Pulmonary artery endothelial cell (primary cell): Measurements from ENCODE around the gene PMEL. TPM values are rescaled to one million over a fixed set of nuclear protein-coding genes. Genes with fewer than 3 reads are reported as not detected.
A peak's percentile ranks its signal among the peaks of the same experiment; 100 is the strongest.
"Not testable (repeated sequence)": the region's sequence is repeated elsewhere in the genome, so short reads cannot be mapped to it uniquely, and the experiment has no call there.

Source experiments
- DNase-seq: peaks from one replicate; pipeline ENCODE4 v3.0.0-alpha.2; 2011; ENCODE audit warnings: low read depth, low spot score
- total RNA-seq: library from RNA; depleted of rRNA; stranded (reverse); fragments of >200 nt; gene quantifications from 2 replicates; pipeline ENCODE4 v1.2.3, GENCODE V29; 2014

Gene PMEL
- total RNA-seq, 1 donor from 2014 or later, result 0.33 TPM

DNA sequence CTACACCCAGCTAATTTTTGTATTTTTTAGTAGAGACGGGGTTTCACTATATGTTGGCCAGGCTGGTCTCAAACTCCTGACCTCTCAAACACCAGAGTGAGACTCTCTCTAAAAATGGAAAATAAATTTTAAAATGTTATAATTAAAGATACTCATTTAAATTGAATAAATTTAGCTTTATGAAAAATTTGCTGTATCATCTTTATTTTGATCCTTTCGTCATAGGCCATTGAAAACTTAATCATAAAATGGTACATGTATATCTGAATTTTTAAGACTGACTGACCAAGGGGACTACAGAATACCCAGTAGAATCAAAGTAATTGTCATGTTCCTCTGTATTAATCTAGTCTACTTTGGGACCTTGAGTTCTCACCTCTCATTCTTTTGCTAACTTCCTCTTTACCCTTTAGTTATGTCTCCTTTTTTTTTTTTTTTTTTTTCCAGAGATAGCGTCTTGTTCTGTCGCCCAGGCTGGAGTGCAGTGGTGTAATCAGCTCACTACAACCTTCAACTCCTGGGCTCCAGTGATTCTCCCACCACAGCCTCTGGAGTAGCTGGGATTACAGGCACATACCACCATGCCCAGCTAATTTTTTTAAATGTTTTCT lies 17.5 kb upstream of the PMEL start:
- no peak for DNase-seq

- DNase-seq, result no peak
Observed at GRCh38 chr12:55982319-55982936, 16.6 kb upstream of the PMEL start.

DNA sequence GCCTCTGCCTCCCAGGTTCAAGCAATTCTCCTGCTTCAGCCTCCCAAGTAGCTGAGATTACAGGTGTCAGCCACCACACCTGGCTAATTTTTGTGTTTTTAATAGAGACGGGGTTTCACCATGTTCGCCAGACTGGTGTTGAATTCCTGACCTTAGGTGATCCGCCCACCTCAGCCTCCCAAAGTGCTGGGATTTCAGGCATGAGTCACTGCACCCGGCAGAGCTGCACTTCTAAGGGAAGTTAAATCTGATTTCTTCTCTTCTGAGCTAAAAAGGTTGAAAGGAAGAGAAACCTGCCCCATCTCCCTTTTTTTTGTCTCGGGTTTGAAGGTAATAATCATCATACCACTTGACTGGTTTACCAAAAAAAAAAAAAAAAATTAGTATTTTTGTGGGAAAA lies 16.0 kb upstream of the PMEL start:
- not testable (repeated sequence) for DNase-seq

GRCh38 chr12:55979069-55979468 lies 13.2 kb upstream of the PMEL start:
- no peak for DNase-seq

GRCh38 chr12:55978393-55978792 lies 12.6 kb upstream of the PMEL start:
- no peak for DNase-seq

GRCh38 chr12:55974308-55974730 lies 8.5 kb upstream of the PMEL start:
- DNase-seq, result no peak

GRCh38 chr12:55973599-55974307 lies 7.9 kb upstream of the PMEL start, which contains the start of gene RAB5B:
Gene RAB5B, plus strand, starts transcription at chr12:55974078. Its CDS starts 12,883 bp downstream, at chr12:55986961.
- peak; percentile 100 for DNase-seq

DNA sequence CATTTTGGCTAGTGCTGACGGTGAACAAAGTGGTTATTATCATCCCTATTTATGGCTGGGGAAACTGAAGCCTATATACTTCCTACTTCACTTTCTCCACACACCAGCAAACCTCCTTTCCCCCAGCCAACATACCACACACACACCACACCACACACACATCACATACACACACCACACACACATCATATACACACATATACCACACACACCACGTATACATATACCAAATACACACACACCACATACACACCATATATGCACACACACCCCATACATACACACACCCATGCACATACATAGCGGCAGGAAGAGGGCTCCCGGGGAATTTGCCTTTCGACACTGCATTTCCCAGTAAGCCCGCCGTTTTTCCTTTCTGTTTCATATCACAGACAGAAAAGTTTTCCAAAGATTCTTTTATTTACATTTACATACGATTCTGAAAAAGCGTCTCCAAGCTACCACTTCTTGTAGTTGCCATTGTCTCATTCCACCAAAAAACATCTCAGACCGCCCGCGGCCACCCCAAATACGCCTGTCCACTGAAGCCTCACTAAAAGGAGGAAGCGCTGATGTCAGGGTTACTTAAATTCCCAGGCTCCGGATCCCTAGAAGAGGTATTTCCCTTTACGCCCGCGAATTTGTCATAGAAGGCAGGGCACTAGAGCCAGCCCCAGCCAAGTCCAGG lies 7.2 kb upstream of the PMEL start:
- no peak for DNase-seq

DNA sequence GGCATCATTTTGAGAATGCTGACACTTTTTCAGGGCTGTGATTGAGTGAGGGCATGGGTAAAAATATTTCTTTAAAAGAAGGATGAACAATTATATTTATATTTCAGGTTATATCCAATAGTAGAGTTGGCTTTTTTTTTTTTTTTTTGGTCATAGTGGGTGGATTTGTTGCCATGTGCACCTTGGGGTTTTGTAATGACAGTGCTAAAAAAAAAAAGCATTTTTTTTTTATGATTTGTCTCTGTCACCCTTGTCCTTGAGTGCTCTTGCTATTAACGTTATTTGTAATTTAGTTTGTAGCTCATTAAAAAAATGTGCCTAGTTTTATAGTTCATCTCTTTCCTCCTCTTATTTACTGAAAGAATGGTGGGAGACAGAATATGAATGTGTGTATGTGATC lies 6.6 kb upstream of the PMEL start:
- no peak for DNase-seq

DNA sequence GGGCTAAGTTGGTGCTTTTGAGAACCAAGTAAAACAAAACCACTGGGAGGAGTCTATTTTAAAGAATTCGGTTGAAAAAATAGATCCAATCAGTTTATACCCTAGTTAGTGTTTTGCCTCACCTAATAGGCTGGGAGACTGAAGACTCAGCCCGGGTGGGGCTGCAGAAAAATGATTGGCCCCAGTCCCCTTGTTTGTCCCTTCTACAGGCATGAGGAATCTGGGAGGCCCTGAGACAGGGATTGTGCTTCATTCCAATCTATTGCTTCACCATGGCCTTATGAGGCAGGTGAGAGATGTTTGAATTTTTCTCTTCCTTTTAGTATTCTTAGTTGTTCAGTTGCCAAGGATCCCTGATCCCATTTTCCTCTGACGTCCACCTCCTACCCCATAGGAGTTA lies 6.2 kb upstream of the PMEL start:
- DNase-seq, result no peak

- DNase-seq, result no peak
Observed at GRCh38 chr12:55970775-55971174, 4.9 kb upstream of the PMEL start.

- DNase-seq, result no peak
Observed at GRCh38 chr12:55969356-55969755, 3.5 kb upstream of the PMEL start.

DNA sequence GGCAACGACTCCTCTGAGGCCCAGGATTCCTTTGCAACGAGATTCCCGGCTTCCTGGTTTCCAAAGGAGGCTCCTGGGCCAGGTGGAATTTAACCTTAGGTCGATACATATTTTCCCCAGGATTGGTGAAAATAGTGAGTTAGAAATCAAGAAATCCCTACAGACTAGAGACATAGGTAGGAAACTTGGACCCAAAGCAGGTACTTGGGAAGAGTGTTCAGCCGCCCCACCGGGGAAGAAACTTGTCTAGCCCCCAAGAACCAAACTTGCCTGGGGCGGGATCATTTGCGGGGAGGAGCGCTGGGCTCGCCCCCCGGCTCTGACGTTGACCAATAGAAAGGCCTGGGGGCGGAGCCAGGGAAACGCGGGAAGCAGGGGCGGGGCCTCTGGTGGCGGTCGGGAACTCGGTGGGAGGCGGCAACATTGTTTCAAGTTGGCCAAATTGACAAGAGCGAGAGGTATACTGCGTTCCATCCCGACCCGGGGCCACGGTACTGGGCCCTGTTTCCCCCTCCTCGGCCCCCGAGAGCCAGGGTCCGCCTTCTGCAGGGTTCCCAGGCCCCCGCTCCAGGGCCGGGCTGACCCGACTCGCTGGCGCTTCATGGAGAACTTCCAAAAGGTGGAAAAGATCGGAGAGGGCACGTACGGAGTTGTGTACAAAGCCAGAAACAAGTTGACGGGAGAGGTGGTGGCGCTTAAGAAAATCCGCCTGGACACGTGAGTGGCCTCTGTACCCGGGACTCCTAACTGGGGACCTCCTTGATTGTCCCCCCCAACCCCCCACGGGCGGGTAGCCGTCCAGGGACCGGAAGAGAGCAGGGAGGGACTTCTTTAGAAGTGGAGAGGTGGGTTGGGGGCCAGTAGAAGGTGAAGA lies 803 bp upstream of the PMEL start, which contains the start of gene CDK2:
TSS of gene CDK2 (plus strand) at position 423 of the 874 bp plus-strand sequence. CDS start at position 602, 179 bp downstream.
- DNase-seq, result peak; percentile 27

DNA sequence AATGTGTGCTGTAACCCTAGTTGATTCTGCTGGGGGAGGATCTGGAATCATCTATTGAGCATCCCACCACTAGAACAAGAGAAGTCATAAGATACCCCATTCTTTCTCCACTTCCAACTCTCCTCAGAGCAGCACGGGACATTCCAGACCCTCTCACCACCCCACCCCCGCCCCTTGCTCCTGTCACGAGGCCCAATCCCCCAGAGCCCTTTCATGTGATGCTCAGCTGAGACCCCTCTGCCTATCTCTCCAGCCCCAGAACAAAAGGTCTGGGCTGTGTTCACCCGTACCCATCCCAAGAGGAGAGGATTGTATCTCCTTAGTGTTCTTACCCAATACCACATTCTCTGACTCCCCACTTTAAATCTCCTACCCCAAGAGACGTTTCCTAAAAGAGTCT lies 602 bp downstream of the PMEL start:
- no peak for DNase-seq

GRCh38 chr12:55963760-55964159 lies 2.1 kb downstream of the PMEL start:
- no peak for DNase-seq

DNA sequence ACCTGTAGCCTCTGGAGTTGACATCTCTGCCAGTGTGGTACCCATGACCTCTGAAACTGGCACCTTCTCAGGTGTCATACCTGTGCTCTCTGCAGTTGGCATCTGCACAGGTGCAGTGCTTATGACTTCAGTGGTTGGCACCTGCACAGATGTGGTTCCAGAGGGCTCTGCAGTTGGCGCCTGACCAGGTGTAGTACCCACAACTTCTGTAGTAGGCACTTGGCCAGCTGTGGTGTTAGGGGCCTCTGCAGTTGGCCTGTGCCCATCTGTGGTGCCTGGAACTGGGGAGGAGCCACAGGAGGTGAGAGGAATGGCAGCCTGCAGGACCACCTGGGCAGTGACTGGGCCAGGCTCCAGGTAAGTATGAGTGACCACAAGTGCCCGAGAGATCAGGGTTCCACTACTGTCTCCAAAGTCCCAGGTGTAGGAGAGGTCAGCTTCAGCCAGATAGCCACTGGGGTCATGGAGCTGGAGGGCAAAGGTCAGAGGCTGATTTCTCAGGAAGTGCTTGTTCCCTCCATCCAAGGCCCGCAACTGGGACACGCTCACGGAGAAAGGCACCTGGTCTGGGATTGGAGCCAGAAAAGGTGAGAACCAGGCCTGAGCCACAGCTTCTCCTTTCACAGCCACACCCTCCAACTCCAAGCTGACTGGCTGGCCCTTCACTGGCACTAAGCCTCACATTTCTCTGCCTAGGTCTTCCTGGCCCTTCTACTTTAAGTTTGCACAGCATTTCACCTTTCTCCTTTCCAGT lies 8.6 kb downstream of the PMEL start:
- no peak for DNase-seq

GRCh38 chr12:55955800-55956508 lies 9.9 kb downstream of the PMEL start:
- DNase-seq, result no peak

GRCh38 chr12:55955344-55955743 lies 10.5 kb downstream of the PMEL start:
- DNase-seq, result no peak

- DNase-seq, result no peak
Observed at GRCh38 chr12:55946553-55946952, 19.3 kb downstream of the PMEL start.
